ENCODE data around the gene PACRG.

The PACRG gene

GRCh38 chr6:163010145-163010544, 282.4 kb downstream of the PACRG start:
- ATAC-seq: no peak
- TF ChIP-seq POU6F1 (CRISPR knock-in tag; IDR thresholded peaks at IDR 0.05; ENCODE audit: borderline replicate concordance, low read depth) (no peak), GLIS3 (CRISPR knock-in tag; IDR thresholded peaks at IDR 0.05) (no peak), ZNF565 (CRISPR knock-in tag; conservative IDR thresholded peaks at IDR 0.05; ENCODE audit: low read depth) (no peak), BACH2 (CRISPR knock-in tag; IDR thresholded peaks at IDR 0.05; ENCODE audit: borderline replicate concordance) (no peak), PATZ1 (CRISPR knock-in tag; IDR thresholded peaks at IDR 0.05; ENCODE audit: borderline replicate concordance) (no peak), RARB (CRISPR knock-in tag; IDR thresholded peaks at IDR 0.05) (no peak), ARNTL (CRISPR knock-in tag; IDR thresholded peaks at IDR 0.05; ENCODE audit: borderline replicate concordance, low read depth) (no peak), TCF4 (CRISPR knock-in tag; IDR thresholded peaks at IDR 0.05; ENCODE audit: borderline replicate concordance) (no peak), ZC3H10 (CRISPR knock-in tag; IDR thresholded peaks at IDR 0.05) (no peak), CREB5 (CRISPR knock-in tag; IDR thresholded peaks at IDR 0.05; ENCODE audit: low read depth) (no peak), ZFP30 (CRISPR knock-in tag; IDR thresholded peaks at IDR 0.05) (no peak), TOX (CRISPR knock-in tag; IDR thresholded peaks at IDR 0.05; ENCODE audit: borderline replicate concordance) (no peak), CSRNP3 (CRISPR knock-in tag; IDR thresholded peaks at IDR 0.05) (no peak), ISL1 (CRISPR knock-in tag; IDR thresholded peaks at IDR 0.05) (no peak), ZNF70 (CRISPR knock-in tag; IDR thresholded peaks at IDR 0.05) (no peak), PPARA (CRISPR knock-in tag; IDR thresholded peaks at IDR 0.05; ENCODE audit: borderline replicate concordance) (no peak), SNAI2 (CRISPR knock-in tag; IDR thresholded peaks at IDR 0.05) (no peak), CSDC2 (CRISPR knock-in tag; IDR thresholded peaks at IDR 0.05) (no peak), TSHZ2 (CRISPR knock-in tag; IDR thresholded peaks at IDR 0.05) (no peak), ESRRG (CRISPR knock-in tag; IDR thresholded peaks at IDR 0.05) (no peak)

- TF ChIP-seq ZFP3 (CRISPR knock-in tag; IDR thresholded peaks at IDR 0.05): no peak
- TF ChIP-seq ARNTL (CRISPR knock-in tag; IDR thresholded peaks at IDR 0.05; ENCODE audit: borderline replicate concordance, low read depth): no peak
- no peak for TF ChIP-seq TOX (CRISPR knock-in tag; IDR thresholded peaks at IDR 0.05; ENCODE audit: borderline replicate concordance)
- TF ChIP-seq POU6F1 (CRISPR knock-in tag; IDR thresholded peaks at IDR 0.05; ENCODE audit: borderline replicate concordance, low read depth): no peak
- no peak for TF ChIP-seq ZFP30 (CRISPR knock-in tag; IDR thresholded peaks at IDR 0.05)
- no peak for ATAC-seq
Observed at GRCh38 chr6:163014736-163015135, 287.0 kb downstream of the PACRG start.
